B cell (primary cell): ENCODE data around the gene RNPC3.

Source experiments
- CTCF ChIP-seq: fragments of 200-600 bp; IDR thresholded peaks from one replicate; pipeline ENCODE4 v1.8.0; 2022; ENCODE audit warnings: antibody characterized with exemption, mild to moderate bottlenecking
- EZH2 ChIP-seq: IDR thresholded peaks from 2 replicates; pipeline ENCODE4 v1.6.1; 2012; ENCODE audit warnings: borderline replicate concordance, low read depth, mild to moderate bottlenecking, moderate library complexity, low read length; ENCODE audit not compliant: insufficient read depth, poor library complexity, severe bottlenecking

- TF ChIP-seq CTCF: no peak
- TF ChIP-seq EZH2: no peak
These were observed 11.8 kb upstream of the RNPC3 start for GRCh38 chr1:103513711-103514110.
